GM13976 (cell line): ENCODE measurements around the gene SLIT3.

Experiments
- DNase-seq: peaks from one replicate; pipeline ENCODE4 v3.0.0; 2012; ENCODE audit warnings: low spot score
- CTCF ChIP-seq: IDR thresholded peaks from 2 replicates; pipeline ENCODE4 v1.5.1; 2012; ENCODE audit warnings: borderline replicate concordance, mild to moderate bottlenecking; ENCODE audit not compliant: insufficient read depth; ENCODE audit errors: extremely low read depth, missing control alignments, control extremely low read depth
- in situ Hi-C: fragments of 300-500 bp; cut with MboI; formaldehyde crosslinking; loops from one replicate; pipeline ENCODE4 v1.12.0; 2022; ENCODE audit warnings: low sequenced_read_pairs, mixed read lengths, inconsistent platforms; ENCODE audit not compliant: unreplicated experiment

Gene SLIT3

GRCh38 chr5:168984135-168984675 lies 316.7 kb downstream of the SLIT3 start:
- DNase-seq, result no peak
- in situ Hi-C loops, result loop anchor here (25.0 kb wide), 1 partner anchor 603 kb away; the partner anchor contains the start of gene SPDL1
- no peak for TF ChIP-seq CTCF

- in situ Hi-C loops, result loop anchor here (25.0 kb wide), 1 partner anchor 608 kb away; the partner anchor contains the start of gene SPDL1
- TF ChIP-seq CTCF, result no peak
- DNase-seq, result no peak
These were observed 321.8 kb downstream of the SLIT3 start for GRCh38 chr5:168979135-168979534.

GRCh38 chr5:168978500-168978899 lies 322.4 kb downstream of the SLIT3 start:
- in situ Hi-C loops, result loop anchor here (25.0 kb wide), 1 partner anchor 609 kb away; the partner anchor contains the start of gene SPDL1

GRCh38 chr5:168978015-168978414 lies 322.9 kb downstream of the SLIT3 start:
- DNase-seq, result no peak
- TF ChIP-seq CTCF, result no peak
- in situ Hi-C loops, result loop anchor here (25.0 kb wide), 1 partner anchor 609 kb away; the partner anchor contains the start of gene SPDL1

More at GRCh38 chr5:168978500-168978899, 322.4 kb downstream of the SLIT3 start:
- no peak for DNase-seq
- no peak for TF ChIP-seq CTCF

GRCh38 chr5:168976311-168976970 lies 324.5 kb downstream of the SLIT3 start:
- DNase-seq, result no peak
- TF ChIP-seq CTCF, result no peak
- in situ Hi-C loops, result loop anchor here (25.0 kb wide), 1 partner anchor 611 kb away; the partner anchor contains the start of gene SPDL1

- in situ Hi-C loops, result loop anchor here (25.0 kb wide), 1 partner anchor 612 kb away; the partner anchor contains the start of gene SPDL1
- no peak for TF ChIP-seq CTCF
- no peak for DNase-seq
These were observed 325.6 kb downstream of the SLIT3 start for GRCh38 chr5:168975331-168975730.
